Vagina (tissue), 2 donors: Measurements from ENCODE around the gene ABHD8.

Source experiments
- POLR2A ChIP-seq, 2 donors: fragments of 450-650 bp; IDR thresholded peaks; one replicate each; pipeline ENCODE4 v1.6.1; 2017; ENCODE audit warnings: antibody characterized with exemption in 2 of 2, mild to moderate bottlenecking in 2 of 2, moderate library complexity in 2 of 2
- POLR2AphosphoS5 ChIP-seq, 2 donors: sonication (generic); formaldehyde crosslinking; IDR thresholded peaks; one replicate each; pipeline ENCODE4 v1.9.0; 2017; ENCODE audit warnings: antibody characterized with exemption in 2 of 2, mild to moderate bottlenecking in 2 of 2, low read depth in 1 of 2; ENCODE audit not compliant: insufficient read depth in 1 of 2
- TF ChIP-seq, protein P1 (sequence below), 3 experiments: fragments of 450-650 bp in 2 of 3; fragments of 200-600 bp in 1 of 3; sonication (generic) in 1 of 3; IDR thresholded peaks; one replicate each; pipeline ENCODE4 v1.5.1; 2017 to 2019; ENCODE audit warnings: antibody characterized with exemption in 3 of 3, mild to moderate bottlenecking in 2 of 3, moderate library complexity in 2 of 3

DNA sequence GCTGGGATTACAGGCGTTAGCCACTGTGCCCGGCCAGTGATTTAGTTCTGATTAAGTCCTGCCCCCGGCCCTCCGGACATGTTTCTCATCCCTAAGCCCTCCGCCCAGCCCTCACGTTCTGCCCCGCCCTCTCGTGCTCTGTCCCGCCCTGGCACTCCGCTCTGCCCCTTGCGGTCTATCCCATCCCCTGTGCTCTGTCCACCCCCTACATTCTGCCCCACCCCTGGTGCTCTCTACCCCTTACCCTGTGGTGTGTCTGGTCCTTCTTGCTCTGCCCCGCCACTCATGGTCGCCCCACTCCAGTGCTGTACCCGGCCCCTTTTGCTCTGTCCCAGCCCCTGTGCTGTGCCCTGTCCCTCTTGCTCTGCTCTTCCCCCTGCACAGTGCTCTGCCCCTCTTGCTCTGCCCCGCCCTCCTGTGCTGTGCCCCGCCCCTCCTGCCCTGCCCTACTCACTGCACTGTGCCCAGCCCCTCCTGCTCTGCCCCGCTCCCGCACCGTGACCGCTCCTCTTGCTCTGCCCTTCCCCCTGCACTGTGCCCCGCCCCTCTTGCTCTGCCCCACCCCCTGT is 37.2 kb upstream of the ABHD8 start:
- TF ChIP-seq, protein P1, sequence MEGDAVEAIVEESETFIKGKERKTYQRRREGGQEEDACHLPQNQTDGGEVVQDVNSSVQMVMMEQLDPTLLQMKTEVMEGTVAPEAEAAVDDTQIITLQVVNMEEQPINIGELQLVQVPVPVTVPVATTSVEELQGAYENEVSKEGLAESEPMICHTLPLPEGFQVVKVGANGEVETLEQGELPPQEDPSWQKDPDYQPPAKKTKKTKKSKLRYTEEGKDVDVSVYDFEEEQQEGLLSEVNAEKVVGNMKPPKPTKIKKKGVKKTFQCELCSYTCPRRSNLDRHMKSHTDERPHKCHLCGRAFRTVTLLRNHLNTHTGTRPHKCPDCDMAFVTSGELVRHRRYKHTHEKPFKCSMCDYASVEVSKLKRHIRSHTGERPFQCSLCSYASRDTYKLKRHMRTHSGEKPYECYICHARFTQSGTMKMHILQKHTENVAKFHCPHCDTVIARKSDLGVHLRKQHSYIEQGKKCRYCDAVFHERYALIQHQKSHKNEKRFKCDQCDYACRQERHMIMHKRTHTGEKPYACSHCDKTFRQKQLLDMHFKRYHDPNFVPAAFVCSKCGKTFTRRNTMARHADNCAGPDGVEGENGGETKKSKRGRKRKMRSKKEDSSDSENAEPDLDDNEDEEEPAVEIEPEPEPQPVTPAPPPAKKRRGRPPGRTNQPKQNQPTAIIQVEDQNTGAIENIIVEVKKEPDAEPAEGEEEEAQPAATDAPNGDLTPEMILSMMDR (IDR thresholded peaks at IDR 0.05): no peak
- TF ChIP-seq POLR2AphosphoS5 (IDR thresholded peaks at IDR 0.05; ENCODE audit: insufficient read depth in 1 of 2, low read depth in 1 of 2): no peak
- TF ChIP-seq POLR2A (IDR thresholded peaks at IDR 0.05): no peak
